ENCODE measurements around the gene MGA.

MGA gene

GRCh38 chr15:41660235-41661077 lies at the start of gene MGA:
Gene MGA, plus strand, starts transcription at chr15:41660405.
- peak; percentile 87 for DNase-seq

- DNase-seq: no peak
Observed at GRCh38 chr15:41620536-41621199, 39.5 kb upstream of the MGA start.

GRCh38 chr15:41621200-41622193 lies 38.7 kb upstream of the MGA start:
- DNase-seq: peak; percentile 65

GRCh38 chr15:41622901-41623300 lies 37.3 kb upstream of the MGA start:
- DNase-seq: no peak

- no peak for DNase-seq
Observed at GRCh38 chr15:41627203-41627602, 33.0 kb upstream of the MGA start.

GRCh38 chr15:41629463-41629862 lies 30.7 kb upstream of the MGA start:
- DNase-seq: no peak

- no peak for DNase-seq
Observed at GRCh38 chr15:41629883-41630282, 30.3 kb upstream of the MGA start.

GRCh38 chr15:41630616-41631217 lies 29.5 kb upstream of the MGA start:
- no peak for DNase-seq

- DNase-seq: no peak
Observed at GRCh38 chr15:41631880-41632470, 28.2 kb upstream of the MGA start.

GRCh38 chr15:41633609-41634008 lies 26.6 kb upstream of the MGA start:
- no peak for DNase-seq

- no peak for DNase-seq
Observed at GRCh38 chr15:41634072-41634626, 26.1 kb upstream of the MGA start.

GRCh38 chr15:41637086-41637485 lies 23.1 kb upstream of the MGA start:
- DNase-seq: no peak

GRCh38 chr15:41640985-41641384 lies 19.2 kb upstream of the MGA start:
- no peak for DNase-seq

GRCh38 chr15:41647262-41647661 lies 12.9 kb upstream of the MGA start:
- DNase-seq: no peak

GRCh38 chr15:41648097-41648496 lies 12.1 kb upstream of the MGA start:
- DNase-seq: no peak

- no peak for DNase-seq
Observed at GRCh38 chr15:41648770-41649169, 11.4 kb upstream of the MGA start.

- no peak for DNase-seq
Observed at GRCh38 chr15:41650806-41651205, 9.4 kb upstream of the MGA start.

- no peak for DNase-seq
Observed at GRCh38 chr15:41651373-41651772, 8.8 kb upstream of the MGA start.

GRCh38 chr15:41653760-41654159 lies 6.4 kb upstream of the MGA start:
- DNase-seq: no peak

GRCh38 chr15:41655716-41656115 lies 4.5 kb upstream of the MGA start:
- DNase-seq: no peak

GRCh38 chr15:41656188-41656587 lies 4.0 kb upstream of the MGA start:
- DNase-seq: no peak

GRCh38 chr15:41658689-41659088 lies 1.5 kb upstream of the MGA start:
- DNase-seq: no peak

Measured in activated effector memory CD4-positive, alpha-beta T cell treated with Interleukin-2 at 50 U/mL for 16 hours (primary cell).